DOHH2 (cell line): ENCODE data around the gene OTUD1.

Experiments
- H3F3A ChIP-seq: fragments of 200-600 bp; sonication (generic), shearing (Covaris generic); 2 replicates; pipeline ENCODE4 v1.6.0; 2016; ENCODE audit warnings: antibody characterized with exemption, mild to moderate bottlenecking; ENCODE audit not compliant: control insufficient read depth, insufficient read depth
- H3K27ac ChIP-seq: fragments of 200-600 bp; sonication (generic); 2 replicates; pipeline ENCODE4 v1.5.1; 2014; ENCODE audit warnings: low read depth, mild to moderate bottlenecking, low read length, moderate library complexity
- H3K27me3 ChIP-seq: fragments of 200-600 bp; sonication (generic); 2 replicates; pipeline ENCODE4 v1.6.1; 2014; ENCODE audit warnings: mild to moderate bottlenecking, low read length, mixed read lengths; ENCODE audit not compliant: control insufficient read depth
- H3K36me3 ChIP-seq: fragments of 200-600 bp; sonication (generic); 2 replicates; pipeline ENCODE4 v1.6.1; 2014; ENCODE audit warnings: mild to moderate bottlenecking, low read length, moderate library complexity, mixed read lengths; ENCODE audit not compliant: control insufficient read depth
- H3K4me1 ChIP-seq: fragments of 200-600 bp; sonication (generic); 2 replicates; pipeline ENCODE4 v1.6.1; 2014; ENCODE audit warnings: mild to moderate bottlenecking, low read length, mixed read lengths; ENCODE audit not compliant: control insufficient read depth
- H3K4me2 ChIP-seq: fragments of 200-600 bp; sonication (generic); 2 replicates; pipeline ENCODE4 v1.6.0; 2014; ENCODE audit warnings: mild to moderate bottlenecking, low read length, moderate library complexity
- H3K4me3 ChIP-seq: fragments of 200-600 bp; sonication (generic); 2 replicates; pipeline ENCODE4 v1.5.1; 2014; ENCODE audit warnings: mild to moderate bottlenecking, low read length, mixed read lengths
- H3K79me2 ChIP-seq: fragments of 200-600 bp; sonication (generic); 2 replicates; pipeline ENCODE4 v1.6.1; 2014; ENCODE audit warnings: mild to moderate bottlenecking, low read length, mixed read lengths; ENCODE audit not compliant: control insufficient read depth
- H3K9me2 ChIP-seq: fragments of 200-600 bp; sonication (generic); replicated peaks from 2 replicates; pipeline ENCODE4 v1.6.1; 2014; ENCODE audit warnings: mild to moderate bottlenecking, low read length, mixed read lengths; ENCODE audit not compliant: control insufficient read depth
- H3K9me3 ChIP-seq: fragments of 200-600 bp; sonication (generic); 2 replicates; pipeline ENCODE4 v1.6.1; 2014; ENCODE audit warnings: antibody characterized with exemption, low read length, mixed read lengths; ENCODE audit not compliant: control insufficient read depth, insufficient read depth
- H4K20me1 ChIP-seq: fragments of 200-600 bp; sonication (generic); 2 replicates; pipeline ENCODE4 v1.6.0; 2014; ENCODE audit warnings: low read depth, mild to moderate bottlenecking, antibody characterized with exemption, low read length, moderate library complexity; ENCODE audit not compliant: control insufficient read depth, insufficient read depth
- CTCF ChIP-seq: fragments of 200-600 bp; sonication (generic); IDR thresholded peaks from one replicate; pipeline ENCODE4 v1.5.1; 2014; ENCODE audit warnings: antibody characterized with exemption, mild to moderate bottlenecking, low read depth, low read length; ENCODE audit not compliant: poor library complexity, severe bottlenecking
- EZH2phosphoT487 ChIP-seq: fragments of 200-600 bp; sonication (generic); IDR thresholded peaks from 2 replicates; pipeline ENCODE4 v1.6.1; 2017; ENCODE audit warnings: borderline replicate concordance, mild to moderate bottlenecking, antibody characterized with exemption, low read length, moderate library complexity, mixed read lengths

The OTUD1 gene

GRCh38 chr10:23419655-23420329 is 19.1 kb upstream of the OTUD1 start:
- H3F3A ChIP-seq = no peaks in the 10 kb centered on the region
- H3K4me2 ChIP-seq = no peak overlapping the region
- H4K20me1 ChIP-seq = no peaks in the 10 kb centered on the region
- H3K27me3 ChIP-seq = no peaks in the 10 kb centered on the region
- no peaks in the 10 kb centered on the region for H3K79me2 ChIP-seq
- H3K9me2 ChIP-seq = no peaks in the 10 kb centered on the region
- H3K36me3 ChIP-seq = no peaks in the 10 kb centered on the region
- no peak overlapping the region for H3K4me3 ChIP-seq
- peaks cover 14% of the 10 kb centered on the region for H3K4me1 ChIP-seq
- no peak overlapping the region for H3K27ac ChIP-seq
- H3K9me3 ChIP-seq = no peaks in the 10 kb centered on the region
- TF ChIP-seq EZH2phosphoT487 (no peak), CTCF (no peak)

- H3K4me2 ChIP-seq = no peak overlapping the region
- H4K20me1 ChIP-seq = no peaks in the 10 kb centered on the region
- H3K4me1 ChIP-seq = peaks cover 7% of the 10 kb centered on the region
- H3K9me2 ChIP-seq = no peaks in the 10 kb centered on the region
- H3K9me3 ChIP-seq = no peaks in the 10 kb centered on the region
- no peaks in the 10 kb centered on the region for H3K79me2 ChIP-seq
- no peak overlapping the region for H3K4me3 ChIP-seq
- no peaks in the 10 kb centered on the region for H3K27me3 ChIP-seq
- TF ChIP-seq CTCF (no peak), EZH2phosphoT487 (no peak)
- no peaks in the 10 kb centered on the region for H3K36me3 ChIP-seq
- H3K27ac ChIP-seq = no peak overlapping the region
- H3F3A ChIP-seq = no peaks in the 10 kb centered on the region
These were observed 17.5 kb upstream of the OTUD1 start for GRCh38 chr10:23421397-23421796.

- no peaks in the 10 kb centered on the region for H3K9me2 ChIP-seq
- no peak for TF ChIP-seq EZH2phosphoT487
- no peak for TF ChIP-seq CTCF
- no peaks in the 10 kb centered on the region for H3K36me3 ChIP-seq
- H3K4me3 ChIP-seq = no peak overlapping the region
- no peaks in the 10 kb centered on the region for H3F3A ChIP-seq
- H3K9me3 ChIP-seq = no peaks in the 10 kb centered on the region
- no peaks in the 10 kb centered on the region for H4K20me1 ChIP-seq
- H3K27me3 ChIP-seq = no peaks in the 10 kb centered on the region
- peaks cover 7% of the 10 kb centered on the region for H3K4me1 ChIP-seq
- H3K27ac ChIP-seq = no peak overlapping the region
- no peak overlapping the region for H3K4me2 ChIP-seq
- H3K79me2 ChIP-seq = no peaks in the 10 kb centered on the region
These were observed 16.9 kb upstream of the OTUD1 start for GRCh38 chr10:23422003-23422411.
